NCI-H446 (cell line): ENCODE measurements around the gene STX5.
"Not testable (repeated sequence)": the region's sequence is repeated elsewhere in the genome, so short reads cannot be mapped to it uniquely, and the experiment has no call there.

ENCODE experiments used
- DNase-seq, 2 experiments: peaks; one replicate each; lab custom pipeline; 2025; lab: John Stamatoyannopoulos, UW

The STX5 gene, protein sequence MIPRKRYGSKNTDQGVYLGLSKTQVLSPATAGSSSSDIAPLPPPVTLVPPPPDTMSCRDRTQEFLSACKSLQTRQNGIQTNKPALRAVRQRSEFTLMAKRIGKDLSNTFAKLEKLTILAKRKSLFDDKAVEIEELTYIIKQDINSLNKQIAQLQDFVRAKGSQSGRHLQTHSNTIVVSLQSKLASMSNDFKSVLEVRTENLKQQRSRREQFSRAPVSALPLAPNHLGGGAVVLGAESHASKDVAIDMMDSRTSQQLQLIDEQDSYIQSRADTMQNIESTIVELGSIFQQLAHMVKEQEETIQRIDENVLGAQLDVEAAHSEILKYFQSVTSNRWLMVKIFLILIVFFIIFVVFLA

GRCh38 chr11:62831520-62832335 lies at the start of gene STX5:
Gene STX5, minus strand, starts transcription at chr11:62832051. Its CDS starts 808 bp downstream, at chr11:62831243.
- peak; percentile 99 for DNase-seq

DNA sequence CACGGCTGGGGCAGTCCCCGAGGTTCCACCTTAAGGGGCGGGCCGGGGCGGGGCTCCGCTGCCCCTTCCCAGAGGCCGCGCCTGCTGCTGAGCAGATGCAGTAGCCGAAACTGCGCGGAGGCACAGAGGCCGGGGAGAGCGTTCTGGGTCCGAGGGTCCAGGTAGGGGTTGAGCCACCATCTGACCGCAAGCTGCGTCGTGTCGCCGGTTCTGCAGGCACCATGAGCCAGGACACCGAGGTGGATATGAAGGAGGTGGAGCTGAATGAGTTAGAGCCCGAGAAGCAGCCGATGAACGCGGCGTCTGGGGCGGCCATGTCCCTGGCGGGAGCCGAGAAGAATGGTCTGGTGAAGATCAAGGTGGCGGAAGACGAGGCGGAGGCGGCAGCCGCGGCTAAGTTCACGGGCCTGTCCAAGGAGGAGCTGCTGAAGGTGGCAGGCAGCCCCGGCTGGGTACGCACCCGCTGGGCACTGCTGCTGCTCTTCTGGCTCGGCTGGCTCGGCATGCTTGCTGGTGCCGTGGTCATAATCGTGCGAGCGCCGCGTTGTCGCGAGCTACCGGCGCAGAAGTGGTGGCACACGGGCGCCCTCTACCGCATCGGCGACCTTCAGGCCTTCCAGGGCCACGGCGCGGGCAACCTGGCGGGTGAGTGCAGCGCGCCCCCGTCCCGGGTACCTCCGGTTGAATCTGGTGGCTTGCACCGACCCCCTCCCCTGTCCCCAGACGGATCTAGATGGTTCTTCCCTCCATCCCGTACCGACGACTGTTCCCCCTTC lies 49.1 kb upstream of the STX5 start, which contains the start of gene SLC3A2:
Gene SLC3A2, plus strand, starts transcription at position 94 of the 776 bp plus-strand sequence. Its CDS starts 128 bp downstream, at position 222.
- DNase-seq: peak; percentile 77 to 89

- DNase-seq: no peak
Observed at GRCh38 chr11:62880231-62880802, 48.5 kb upstream of the STX5 start.

DNA sequence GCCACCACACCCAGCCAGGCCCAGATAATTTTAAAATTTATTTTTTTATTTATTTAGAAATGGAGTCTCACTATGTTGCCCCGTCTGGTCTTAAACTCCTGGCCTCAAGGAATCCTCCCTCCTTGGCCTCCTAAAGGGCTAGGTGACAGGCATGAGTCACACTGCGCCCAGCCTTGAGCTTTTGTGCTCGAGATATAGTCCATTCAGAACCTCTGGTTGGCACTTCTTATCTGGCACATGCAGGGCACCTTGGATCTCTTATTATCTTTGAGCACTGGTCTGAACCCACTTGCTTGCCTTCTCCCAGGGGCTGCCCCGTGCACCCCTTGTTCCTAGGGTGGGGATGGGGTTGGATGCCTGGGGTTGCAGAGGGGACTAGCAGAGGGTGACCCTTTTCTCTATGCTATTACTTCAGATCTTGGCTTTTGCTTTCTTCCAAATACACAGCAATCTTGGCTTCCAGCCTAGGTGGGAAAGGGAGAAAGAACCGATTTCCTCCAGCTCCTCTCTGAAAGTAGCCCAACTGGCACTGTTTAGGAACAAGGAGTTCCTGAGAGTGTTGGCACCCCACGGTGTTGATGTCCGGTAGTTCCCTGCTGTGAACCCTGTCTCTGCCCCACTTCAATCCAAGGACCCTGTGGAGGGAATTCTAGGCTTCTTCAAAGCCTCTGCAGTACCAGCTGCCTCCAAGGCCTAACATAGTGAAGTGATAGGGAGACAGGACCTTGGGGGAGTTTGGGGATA lies 47.6 kb upstream of the STX5 start:
- DNase-seq: no peak

- no peak for DNase-seq
Observed at GRCh38 chr11:62876712-62877111, 44.9 kb upstream of the STX5 start.

- no peak for DNase-seq
Observed at GRCh38 chr11:62875698-62876478, 44.0 kb upstream of the STX5 start.

- no peak for DNase-seq
Observed at GRCh38 chr11:62874851-62875250, 43.0 kb upstream of the STX5 start.

DNA sequence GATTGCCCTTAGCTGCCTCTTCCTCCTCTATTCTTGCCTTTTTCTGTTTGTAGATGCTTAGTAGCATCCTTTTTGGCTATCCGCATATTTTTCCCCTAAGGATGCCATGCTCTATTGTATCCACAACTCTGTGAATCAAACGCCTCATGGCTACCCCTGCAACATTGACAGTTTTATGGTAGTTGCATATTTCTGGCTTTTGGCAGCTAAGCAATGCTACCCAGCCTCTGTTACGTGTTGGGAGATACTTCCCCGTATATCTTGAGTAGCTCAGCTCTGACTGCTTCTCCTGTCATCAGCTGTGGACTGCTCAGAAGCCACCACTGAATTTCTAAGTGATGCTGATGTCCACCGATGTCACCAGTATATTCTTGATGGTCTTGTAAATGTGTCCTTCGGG lies 33.8 kb upstream of the STX5 start:
- DNase-seq: no peak

- no peak for DNase-seq
Observed at GRCh38 chr11:62863687-62864335, 32.0 kb upstream of the STX5 start.

DNA sequence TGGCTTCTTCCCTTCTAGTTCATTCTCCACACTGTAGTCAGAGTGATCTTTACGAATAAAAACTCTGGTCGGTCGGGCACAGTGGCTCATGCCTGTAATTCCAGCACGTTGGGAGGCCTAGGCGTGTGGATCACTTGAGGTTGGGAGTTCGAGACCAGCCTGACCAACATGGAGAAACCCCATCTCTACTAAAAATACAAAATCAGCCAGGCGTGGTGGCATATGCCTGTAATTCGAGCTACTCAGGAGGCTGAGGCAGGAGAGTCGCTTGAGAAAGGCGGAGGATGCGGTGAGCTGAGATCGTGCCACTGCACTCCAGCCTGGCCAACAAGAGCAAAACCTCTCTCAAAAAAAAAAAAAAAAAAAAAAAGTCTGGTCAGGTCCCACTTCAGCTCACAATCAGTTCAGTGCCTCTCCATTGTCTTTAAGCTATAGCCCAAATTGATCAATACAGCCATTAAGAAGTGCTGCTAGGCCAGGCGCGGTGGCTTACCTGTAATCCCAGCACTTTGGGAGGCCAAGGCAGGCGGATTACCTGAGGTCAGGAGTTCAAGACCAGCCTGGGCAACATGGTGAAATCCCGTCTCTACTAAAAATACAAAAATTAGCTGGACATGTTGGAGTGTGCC lies 29.8 kb upstream of the STX5 start:
- not testable (repeated sequence) for DNase-seq

DNA sequence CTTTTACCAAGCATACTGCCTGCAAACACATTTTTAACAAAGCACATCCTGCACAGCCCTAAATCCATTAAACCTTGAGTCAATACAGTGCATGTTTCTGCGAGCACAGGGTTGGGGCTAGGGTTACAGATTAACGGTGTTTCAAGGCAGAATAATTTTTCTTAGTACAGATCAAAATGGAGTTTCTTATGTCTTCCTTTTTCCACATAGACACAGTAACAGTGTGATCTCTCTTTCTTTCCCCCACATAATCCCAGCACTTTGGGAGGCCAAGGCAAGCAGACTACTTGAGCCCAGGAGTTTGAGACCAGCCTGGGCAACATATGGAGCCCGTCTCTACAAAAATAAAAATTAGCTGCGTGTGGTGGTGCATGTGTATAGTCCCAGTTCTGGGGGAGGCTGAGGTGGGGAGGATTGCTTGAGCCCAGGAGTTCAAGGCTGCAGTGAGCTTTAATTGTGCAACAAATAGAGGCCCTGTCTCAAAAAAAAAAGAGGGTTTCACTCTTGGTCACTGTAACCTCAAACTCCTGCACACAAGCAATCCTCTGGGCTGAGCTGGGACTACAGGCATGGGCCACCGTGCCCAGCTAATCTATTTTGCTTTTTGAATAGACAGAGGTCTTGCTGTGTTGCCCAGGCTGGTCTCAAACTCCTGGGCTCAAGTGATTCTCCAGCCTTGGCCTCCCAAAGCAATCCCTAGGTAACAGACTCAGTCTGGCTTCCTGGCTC lies 29.1 kb upstream of the STX5 start:
- no peak for DNase-seq

GRCh38 chr11:62859281-62859703 lies 27.4 kb upstream of the STX5 start:
- DNase-seq: not testable (repeated sequence)

- DNase-seq: no peak
Observed at GRCh38 chr11:62858201-62858600, 26.4 kb upstream of the STX5 start.

DNA sequence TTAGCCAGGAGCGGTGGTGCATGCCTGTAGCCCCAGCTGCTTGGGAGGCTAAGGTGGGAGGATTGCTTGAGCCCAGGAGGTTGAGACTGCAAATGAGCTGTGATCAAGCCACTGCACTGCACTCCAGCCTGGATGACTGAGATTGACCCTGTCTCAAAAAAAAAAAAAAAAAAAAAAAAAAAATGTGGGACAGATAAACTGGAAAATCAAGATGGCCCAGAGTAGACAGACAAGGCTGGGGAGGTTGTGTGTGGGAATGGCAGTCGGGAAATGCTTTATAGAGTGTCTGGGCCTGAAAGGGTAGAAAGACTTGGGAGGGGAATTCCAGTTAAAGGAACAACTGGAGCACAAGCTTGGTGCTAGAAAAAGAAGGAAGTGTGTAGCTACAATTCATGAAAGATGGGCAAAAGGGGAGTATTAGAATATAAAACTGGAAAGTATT lies 25.7 kb upstream of the STX5 start:
- no peak for DNase-seq

DNA sequence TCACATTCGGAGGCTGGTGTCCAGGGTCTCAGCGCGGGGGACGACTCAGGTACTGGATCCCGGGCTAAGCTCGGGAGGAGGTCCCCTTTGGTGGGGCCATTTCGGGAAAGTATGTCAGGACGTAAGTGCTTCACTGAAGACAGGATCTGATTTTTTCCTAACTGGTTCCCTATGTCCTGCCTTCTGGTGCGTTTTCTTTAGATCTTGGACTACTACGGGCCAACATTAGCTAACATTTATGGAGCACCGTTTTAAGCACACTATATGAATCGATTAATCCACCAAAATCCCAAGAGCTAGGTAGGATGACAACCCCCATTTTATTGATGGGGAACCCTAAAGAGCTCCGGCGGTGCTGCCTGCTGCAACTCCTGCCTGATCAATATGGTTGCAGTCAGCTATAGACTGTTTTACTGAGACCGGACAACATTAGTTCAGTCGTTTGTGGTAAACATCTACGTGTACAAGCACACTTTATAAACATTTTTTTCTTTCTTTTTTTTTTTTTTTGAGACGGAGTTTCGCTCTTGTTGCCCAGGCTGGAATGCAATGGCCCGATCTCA lies 24.6 kb upstream of the STX5 start:
- DNase-seq: no peak

DNA sequence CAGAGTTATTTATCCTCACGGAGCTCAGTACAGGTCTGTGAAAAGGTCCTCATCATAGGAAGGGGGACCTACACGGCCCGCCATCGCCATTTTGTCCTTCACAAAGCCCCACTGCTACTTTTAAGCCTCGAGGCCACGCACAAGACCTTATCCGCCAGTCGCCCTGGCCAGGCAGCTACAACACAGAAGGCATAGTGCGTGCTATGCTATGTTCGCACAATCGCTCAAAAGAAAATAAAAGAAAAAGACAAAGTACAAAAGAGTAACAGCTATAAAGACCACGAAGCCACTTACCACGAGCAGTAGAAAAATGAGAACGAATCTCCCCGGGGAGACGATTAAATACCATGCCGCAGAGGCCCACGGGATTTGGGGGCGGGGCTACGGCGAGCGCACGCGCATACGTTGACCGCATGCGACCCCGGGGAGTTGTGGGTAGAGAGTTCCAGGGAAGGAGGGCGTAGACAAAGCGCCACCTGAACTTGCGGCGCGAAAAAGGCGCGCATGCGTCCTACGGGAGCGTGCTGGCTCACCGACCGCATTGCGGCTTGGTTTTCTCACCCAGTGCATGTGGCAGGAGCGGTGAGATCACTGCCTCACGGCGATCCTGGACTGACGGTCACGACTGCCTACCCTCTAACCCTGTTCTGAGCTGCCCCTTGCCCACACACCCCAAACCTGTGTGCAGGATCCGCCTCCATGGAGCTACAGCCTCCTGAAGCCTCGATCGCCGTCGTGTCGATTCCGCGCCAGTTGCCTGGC lies 23.9 kb upstream of the STX5 start:
- DNase-seq: peak; percentile 97 to 99

DNA sequence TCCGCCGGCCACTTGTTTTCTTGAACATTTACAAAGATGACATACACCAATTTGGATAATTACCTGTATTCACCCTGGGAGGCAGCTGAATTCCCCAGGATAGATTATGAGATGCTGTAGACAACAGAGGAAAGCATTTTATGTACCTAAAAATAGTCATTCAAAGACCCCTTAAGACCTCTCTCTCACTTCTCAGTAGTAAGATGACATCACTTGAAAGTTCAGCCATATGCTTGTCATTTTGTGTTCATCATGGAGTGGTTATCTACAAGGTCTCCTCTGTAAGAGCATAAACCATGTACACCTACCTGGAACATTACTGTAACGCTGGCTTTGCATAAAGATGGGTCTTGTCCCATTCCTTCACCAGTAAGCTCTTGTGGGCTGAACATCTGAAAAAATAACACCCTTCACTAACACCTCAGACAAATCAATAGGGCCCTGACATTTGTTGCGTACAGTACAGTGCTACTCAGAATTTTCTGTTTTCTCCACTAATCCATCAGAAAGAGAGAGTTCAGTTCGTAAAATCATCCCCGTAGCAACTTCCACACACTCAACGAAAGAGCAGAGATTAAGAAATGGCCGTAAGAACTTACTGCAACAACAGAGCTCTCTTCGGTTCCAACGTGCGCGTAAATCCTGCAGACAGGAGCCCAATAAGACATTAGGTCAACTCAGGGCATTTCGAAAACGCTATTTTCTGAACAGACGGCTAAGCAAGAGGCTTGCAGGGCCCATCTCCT lies 23.1 kb upstream of the STX5 start:
- no peak for DNase-seq
